Large intestine (tissue), 3 donors: ENCODE data around the gene DNMT1. TPM values are rescaled to one million over a fixed set of nuclear protein-coding genes. Genes with fewer than 3 reads are reported as not detected.

Experiments used
- DNase-seq, 2 donors: peaks; one replicate each; pipeline versions ENCODE4 v3.0.0 to v3.0.0-alpha.2; 2013
- H3K27ac ChIP-seq: one replicate; pipeline ENCODE4 v1.5.1; 2013; ENCODE audit warnings: low read length
- H3K27me3 ChIP-seq: 2 replicates; pipeline ENCODE4 v1.6.1; 2013; ENCODE audit warnings: low read length; ENCODE audit not compliant: control insufficient read depth, insufficient read depth
- H3K36me3 ChIP-seq: 2 replicates; pipeline ENCODE4 v1.6.1; 2013; ENCODE audit warnings: low read length; ENCODE audit not compliant: control insufficient read depth, insufficient read depth
- H3K4me1 ChIP-seq: one replicate; pipeline ENCODE4 v1.6.1; 2013; ENCODE audit warnings: low read length; ENCODE audit not compliant: control insufficient read depth, insufficient read depth
- H3K4me3 ChIP-seq: one replicate; pipeline ENCODE4 v1.5.1; 2013; ENCODE audit warnings: low read length
- H3K9me3 ChIP-seq: one replicate; pipeline ENCODE4 v1.6.1; 2013; ENCODE audit warnings: mild to moderate bottlenecking, low read depth, low read length, moderate library complexity; ENCODE audit not compliant: control insufficient read depth
- WGBS: methylation state at CpG from one replicate; pipeline ENCODE4 v1.1.5; 2013; ENCODE audit warnings: low lambda C conversion rate; ENCODE audit not compliant: insufficient coverage; 5-methylcytosine and 5-hydroxymethylcytosine counted together
- polyA plus RNA-seq: library from polyadenylated mRNA; unstranded; fragments of 120-200 nt; gene quantifications from one replicate; pipeline ENCODE4 v1.2.1, GENCODE V29; 2013

Gene DNMT1
- polyA plus RNA-seq, 1 donor: 51.9 TPM

- Histone ChIP-seq H3K27ac (no peak overlapping the region), H3K27me3 (no peaks in the 10 kb centered on the region), H3K4me3 (no peak overlapping the region), H3K36me3 (peaks cover 74% of the 10 kb centered on the region), H3K9me3 (no peaks in the 10 kb centered on the region), H3K4me1 (no peaks in the 10 kb centered on the region)
- no CpG with 5 or more reads among the region's 39 CpGs for WGBS
- no peak for DNase-seq
Observed at GRCh38 chr19:10135551-10136334, 59.0 kb downstream of the DNMT1 start.

GRCh38 chr19:10134040-10134439, 60.7 kb downstream of the DNMT1 start:
- no peak overlapping the region for H3K27ac ChIP-seq
- DNase-seq: no peak
- WGBS: no CpG with 5 or more reads among the region's 9 CpGs
- H3K4me3 ChIP-seq: no peak overlapping the region
- H3K27me3 ChIP-seq: no peaks in the 10 kb centered on the region
- no peaks in the 10 kb centered on the region for H3K9me3 ChIP-seq
- H3K36me3 ChIP-seq: peaks cover 61% of the 10 kb centered on the region
- no peaks in the 10 kb centered on the region for H3K4me1 ChIP-seq

- H3K36me3 ChIP-seq: peaks cover 56% of the 10 kb centered on the region
- no peaks in the 10 kb centered on the region for H3K27me3 ChIP-seq
- H3K4me3 ChIP-seq: no peak overlapping the region
- DNase-seq: no peak
- no peaks in the 10 kb centered on the region for H3K9me3 ChIP-seq
- no CpG with 5 or more reads among the region's 11 CpGs for WGBS
- no peaks in the 10 kb centered on the region for H3K4me1 ChIP-seq
- H3K27ac ChIP-seq: no peak overlapping the region
Observed at GRCh38 chr19:10133596-10133995, 61.2 kb downstream of the DNMT1 start.

- no peak overlapping the region for H3K4me3 ChIP-seq
- DNase-seq: no peak
- no peaks in the 10 kb centered on the region for H3K27me3 ChIP-seq
- WGBS: no CpG with 5 or more reads among the region's 7 CpGs
- H3K4me1 ChIP-seq: no peaks in the 10 kb centered on the region
- H3K9me3 ChIP-seq: no peaks in the 10 kb centered on the region
- H3K27ac ChIP-seq: no peak overlapping the region
- peaks cover 49% of the 10 kb centered on the region for H3K36me3 ChIP-seq
Observed at GRCh38 chr19:10132905-10133304, 61.8 kb downstream of the DNMT1 start.

GRCh38 chr19:10126213-10126639, 68.5 kb downstream of the DNMT1 start:
- no peak overlapping the region for H3K27ac ChIP-seq
- no peak for DNase-seq
- no peak overlapping the region for H3K4me3 ChIP-seq
- no peaks in the 10 kb centered on the region for H3K4me1 ChIP-seq
- peaks cover 3% of the 10 kb centered on the region for H3K36me3 ChIP-seq
- 100% methylated on average over 1 of the region's 4 CpGs for WGBS
- H3K9me3 ChIP-seq: no peaks in the 10 kb centered on the region
- H3K27me3 ChIP-seq: no peaks in the 10 kb centered on the region

GRCh38 chr19:10124429-10124828, 70.3 kb downstream of the DNMT1 start:
- no peak for DNase-seq
- Histone ChIP-seq H3K27me3 (no peaks in the 10 kb centered on the region), H3K4me3 (no peak overlapping the region), H3K4me1 (no peaks in the 10 kb centered on the region), H3K36me3 (no peaks in the 10 kb centered on the region), H3K27ac (no peak overlapping the region), H3K9me3 (no peaks in the 10 kb centered on the region)
- WGBS: 100% methylated on average over 1 of the region's 7 CpGs

GRCh38 chr19:10122045-10122444, 72.7 kb downstream of the DNMT1 start:
- WGBS: 80% methylated on average over 3 of the region's 6 CpGs
- H3K4me3 ChIP-seq: no peak overlapping the region
- no peak overlapping the region for H3K27ac ChIP-seq
- H3K4me1 ChIP-seq: peaks cover 5% of the 10 kb centered on the region
- no peaks in the 10 kb centered on the region for H3K9me3 ChIP-seq
- H3K27me3 ChIP-seq: no peaks in the 10 kb centered on the region
- DNase-seq: no peak
- peaks cover 13% of the 10 kb centered on the region for H3K36me3 ChIP-seq

GRCh38 chr19:10120538-10121189, 74.1 kb downstream of the DNMT1 start:
- DNase-seq: no peak
- Histone ChIP-seq H3K9me3 (no peaks in the 10 kb centered on the region), H3K4me1 (peaks cover 5% of the 10 kb centered on the region), H3K4me3 (no peak overlapping the region), H3K27me3 (no peaks in the 10 kb centered on the region), H3K27ac (no peak overlapping the region), H3K36me3 (peaks cover 26% of the 10 kb centered on the region)
- 92% methylated on average over 3 of the region's 9 CpGs for whole genome bisulfite sequencing

GRCh38 chr19:10118960-10119359, 75.8 kb downstream of the DNMT1 start:
- H3K4me3 ChIP-seq: peak overlapping the region; percentile 88
- WGBS: no CpG with 5 or more reads among the region's 12 CpGs
- peaks cover 41% of the 10 kb centered on the region for H3K36me3 ChIP-seq
- H3K27ac ChIP-seq: no peak overlapping the region
- no peaks in the 10 kb centered on the region for H3K9me3 ChIP-seq
- DNase-seq: no peak
- H3K27me3 ChIP-seq: no peaks in the 10 kb centered on the region
- H3K4me1 ChIP-seq: peaks cover 5% of the 10 kb centered on the region

- Histone ChIP-seq H3K9me3 (no peaks in the 10 kb centered on the region), H3K4me3 (no peak overlapping the region), H3K4me1 (peaks cover 16% of the 10 kb centered on the region), H3K36me3 (peaks cover 43% of the 10 kb centered on the region), H3K27ac (no peak overlapping the region), H3K27me3 (no peaks in the 10 kb centered on the region)
- WGBS: no CpG with 5 or more reads among the region's 21 CpGs
- no peak for DNase-seq
Observed at GRCh38 chr19:10116866-10117616, 77.7 kb downstream of the DNMT1 start.
